ENCODE data around the gene ZC3HAV1.
A peak's percentile ranks its signal among the peaks of the same experiment; 100 is the strongest.

ZC3HAV1 gene

GRCh38 chr7:139034336-139034735 is 75.2 kb downstream of the ZC3HAV1 start:
- Histone ChIP-seq H3K4me2 (ENCODE audit: low read length) (no peak overlapping the region), H4K12ac (ENCODE audit: low read depth, low read length) (no peak overlapping the region), H3K79me1 (ENCODE audit: low read length) (peaks cover 10% of the 10 kb centered on the region), H3K9me3 (ENCODE audit: insufficient read depth, low read depth, low read length) (peaks cover 1% of the 10 kb centered on the region), H3K18ac (ENCODE audit: low read length) (no peak overlapping the region), H3K23ac (ENCODE audit: low read length) (no peak overlapping the region), H3K9ac (ENCODE audit: low read length) (no peak overlapping the region), H2AK5ac (ENCODE audit: low read length) (no peak overlapping the region), H2BK120ac (ENCODE audit: insufficient read depth, low read length, poor library complexity) (no peak overlapping the region), H3K27me3 (ENCODE audit: insufficient read depth, low read length) (no peaks in the 10 kb centered on the region), H2AFZ (ENCODE audit: insufficient read depth, low read length, poor library complexity) (no peak overlapping the region), H2BK12ac (ENCODE audit: low read length) (no peak overlapping the region), H3K27ac (ENCODE audit: low read depth, low read length) (no peak overlapping the region), H3K4me3 (ENCODE audit: low read depth, low read length) (no peak overlapping the region), H3K79me2 (ENCODE audit: control insufficient read depth, insufficient read depth, low read length, poor library complexity) (peaks cover 9% of the 10 kb centered on the region), H3K4ac (ENCODE audit: low read depth, low read length) (no peak overlapping the region), H3K4me1 (ENCODE audit: control insufficient read depth in 1 of 2, insufficient read depth in 2 of 2, low read length in 2 of 2) (peaks cover 4 to 9% of the 10 kb centered on the region in 2 experiments), H3K14ac (ENCODE audit: low read length) (no peak overlapping the region), H4K8ac (ENCODE audit: low read depth, low read length) (no peak overlapping the region), H2BK5ac (ENCODE audit: low read depth, low read length, poor library complexity) (no peak overlapping the region), H4K91ac (ENCODE audit: low read depth, low read length) (no peak overlapping the region), H3K36me3 (ENCODE audit: control insufficient read depth in 1 of 2, insufficient read depth in 2 of 2, low read length in 2 of 2) (peaks cover 13 to 15% of the 10 kb centered on the region in 2 experiments)
- DNase-seq: no peak
- no CpG with 5 or more reads among the region's 5 CpGs for WGBS (ENCODE audit: extremely low coverage, insufficient coverage, insufficient read length)

GRCh38 chr7:139033346-139034114 is 76.0 kb downstream of the ZC3HAV1 start:
- no peak overlapping the region for H2BK12ac ChIP-seq (ENCODE audit: low read length)
- H4K91ac ChIP-seq (ENCODE audit: low read depth, low read length): no peak overlapping the region
- H2BK5ac ChIP-seq (ENCODE audit: low read depth, low read length, poor library complexity): no peak overlapping the region
- H3K9me3 ChIP-seq (ENCODE audit: insufficient read depth, low read depth, low read length): peaks cover 1% of the 10 kb centered on the region
- H4K8ac ChIP-seq (ENCODE audit: low read depth, low read length): no peak overlapping the region
- H4K12ac ChIP-seq (ENCODE audit: low read depth, low read length): no peak overlapping the region
- H3K18ac ChIP-seq (ENCODE audit: low read length): no peak overlapping the region
- no peak for DNase-seq
- H3K36me3 ChIP-seq (ENCODE audit: control insufficient read depth in 1 of 2, insufficient read depth in 2 of 2, low read length in 2 of 2): peaks cover 16 to 17% of the 10 kb centered on the region in 2 experiments
- H3K27me3 ChIP-seq (ENCODE audit: insufficient read depth, low read length): no peaks in the 10 kb centered on the region
- H3K79me1 ChIP-seq (ENCODE audit: low read length): peaks cover 10% of the 10 kb centered on the region
- H3K4ac ChIP-seq (ENCODE audit: low read depth, low read length): no peak overlapping the region
- H3K27ac ChIP-seq (ENCODE audit: low read depth, low read length): no peak overlapping the region
- H2AFZ ChIP-seq (ENCODE audit: insufficient read depth, low read length, poor library complexity): no peak overlapping the region
- peaks cover 4 to 9% of the 10 kb centered on the region in 2 experiments for H3K4me1 ChIP-seq (ENCODE audit: control insufficient read depth in 1 of 2, insufficient read depth in 2 of 2, low read length in 2 of 2)
- no peak overlapping the region for H2BK120ac ChIP-seq (ENCODE audit: insufficient read depth, low read length, poor library complexity)
- no peak overlapping the region for H3K14ac ChIP-seq (ENCODE audit: low read length)
- H2AK5ac ChIP-seq (ENCODE audit: low read length): no peak overlapping the region
- H3K4me3 ChIP-seq (ENCODE audit: low read depth, low read length): peak overlapping the region; percentile 6
- H3K79me2 ChIP-seq (ENCODE audit: control insufficient read depth, insufficient read depth, low read length, poor library complexity): peaks cover 9% of the 10 kb centered on the region
- peak overlapping the region; percentile 20 for H3K4me2 ChIP-seq (ENCODE audit: low read length)
- H3K23ac ChIP-seq (ENCODE audit: low read length): no peak overlapping the region
- WGBS (ENCODE audit: extremely low coverage, insufficient coverage, insufficient read length): no CpG with 5 or more reads among the region's 6 CpGs
- no peak overlapping the region for H3K9ac ChIP-seq (ENCODE audit: low read length)

- Histone ChIP-seq H3K4me2 (ENCODE audit: low read length) (no peak overlapping the region), H3K36me3 (ENCODE audit: control insufficient read depth in 1 of 2, insufficient read depth in 2 of 2, low read length in 2 of 2) (peaks cover 17 to 18% of the 10 kb centered on the region in 2 experiments)
Measured at GRCh38 chr7:139032473-139032872, 77.0 kb downstream of the ZC3HAV1 start.

GRCh38 chr7:139029353-139029752 is 80.2 kb downstream of the ZC3HAV1 start:
- no peak overlapping the region for H3K4me3 ChIP-seq (ENCODE audit: low read depth, low read length)
- H3K4me2 ChIP-seq (ENCODE audit: low read length): no peak overlapping the region
- no peak overlapping the region for H2BK12ac ChIP-seq (ENCODE audit: low read length)
- no peak for DNase-seq
- H2BK5ac ChIP-seq (ENCODE audit: low read depth, low read length, poor library complexity): no peak overlapping the region
- peaks cover 27 to 30% of the 10 kb centered on the region in 2 experiments for H3K36me3 ChIP-seq (ENCODE audit: control insufficient read depth in 1 of 2, insufficient read depth in 2 of 2, low read length in 2 of 2)
- H4K12ac ChIP-seq (ENCODE audit: low read depth, low read length): no peak overlapping the region
- H4K8ac ChIP-seq (ENCODE audit: low read depth, low read length): no peak overlapping the region
- H3K79me2 ChIP-seq (ENCODE audit: control insufficient read depth, insufficient read depth, low read length, poor library complexity): no peaks in the 10 kb centered on the region
- H2BK120ac ChIP-seq (ENCODE audit: insufficient read depth, low read length, poor library complexity): no peak overlapping the region
- H3K4me1 ChIP-seq (ENCODE audit: control insufficient read depth in 1 of 2, insufficient read depth in 2 of 2, low read length in 2 of 2): no peaks in the 10 kb centered on the region
- no peak overlapping the region for H3K18ac ChIP-seq (ENCODE audit: low read length)
- no peak overlapping the region for H2AFZ ChIP-seq (ENCODE audit: insufficient read depth, low read length, poor library complexity)
- no peak overlapping the region for H3K14ac ChIP-seq (ENCODE audit: low read length)
- no CpG with 5 or more reads among the region's 3 CpGs for WGBS (ENCODE audit: extremely low coverage, insufficient coverage, insufficient read length)
- H3K23ac ChIP-seq (ENCODE audit: low read length): no peak overlapping the region
- H3K4ac ChIP-seq (ENCODE audit: low read depth, low read length): no peak overlapping the region
- H3K9me3 ChIP-seq (ENCODE audit: insufficient read depth, low read depth, low read length): no peaks in the 10 kb centered on the region
- H3K79me1 ChIP-seq (ENCODE audit: low read length): no peaks in the 10 kb centered on the region
- no peak overlapping the region for H2AK5ac ChIP-seq (ENCODE audit: low read length)
- H3K27me3 ChIP-seq (ENCODE audit: insufficient read depth, low read length): no peaks in the 10 kb centered on the region
- no peak overlapping the region for H3K9ac ChIP-seq (ENCODE audit: low read length)
- no peak overlapping the region for H4K91ac ChIP-seq (ENCODE audit: low read depth, low read length)
- H3K27ac ChIP-seq (ENCODE audit: low read depth, low read length): no peak overlapping the region

More at GRCh38 chr7:139032473-139032872, 77.0 kb downstream of the ZC3HAV1 start:
- Histone ChIP-seq H3K9ac (ENCODE audit: low read length) (no peak overlapping the region), H2BK120ac (ENCODE audit: insufficient read depth, low read length, poor library complexity) (no peak overlapping the region), H3K4me1 (ENCODE audit: control insufficient read depth in 1 of 2, insufficient read depth in 2 of 2, low read length in 2 of 2) (peaks cover 4 to 9% of the 10 kb centered on the region in 2 experiments), H3K4ac (ENCODE audit: low read depth, low read length) (no peak overlapping the region), H4K8ac (ENCODE audit: low read depth, low read length) (no peak overlapping the region), H3K23ac (ENCODE audit: low read length) (no peak overlapping the region), H4K12ac (ENCODE audit: low read depth, low read length) (no peak overlapping the region), H2BK12ac (ENCODE audit: low read length) (no peak overlapping the region), H3K27me3 (ENCODE audit: insufficient read depth, low read length) (no peaks in the 10 kb centered on the region), H2BK5ac (ENCODE audit: low read depth, low read length, poor library complexity) (no peak overlapping the region), H2AFZ (ENCODE audit: insufficient read depth, low read length, poor library complexity) (no peak overlapping the region), H3K79me1 (ENCODE audit: low read length) (peaks cover 10% of the 10 kb centered on the region), H3K4me3 (ENCODE audit: low read depth, low read length) (no peak overlapping the region), H2AK5ac (ENCODE audit: low read length) (no peak overlapping the region), H3K79me2 (ENCODE audit: control insufficient read depth, insufficient read depth, low read length, poor library complexity) (peaks cover 9% of the 10 kb centered on the region), H4K91ac (ENCODE audit: low read depth, low read length) (no peak overlapping the region), H3K14ac (ENCODE audit: low read length) (no peak overlapping the region), H3K27ac (ENCODE audit: low read depth, low read length) (no peak overlapping the region), H3K9me3 (ENCODE audit: insufficient read depth, low read depth, low read length) (peaks cover 1% of the 10 kb centered on the region), H3K18ac (ENCODE audit: low read length) (no peak overlapping the region)
- WGBS (ENCODE audit: extremely low coverage, insufficient coverage, insufficient read length): no CpG with 5 or more reads among the region's 4 CpGs
- DNase-seq: no peak

Data from trophoblast cell (in vitro differentiated cells and primary cell).